T-helper 1 cell treated with Interleukin-12 subunit alpha and Interleukin-12 subunit beta and Interleukin-4 antibody, amounts not matched to agents 30 ng/mL and 1 ng/mL, for 36 hours (primary cell): ENCODE results near the gene RAI14. TPM values are rescaled to one million over a fixed set of nuclear protein-coding genes. Genes with fewer than 3 reads are reported as not detected.
"Not testable (repeated sequence)": the region's sequence is repeated elsewhere in the genome, so short reads cannot be mapped to it uniquely, and the experiment has no call there.

Source experiments
- intact Hi-C: fragments of 100-400 bp; cut with micrococcal nuclease; formaldehyde crosslinking; loops from one replicate; pipeline ENCODE4 v1.15.1; 2024
- total RNA-seq: library from RNA; stranded (reverse); gene quantifications from 2 replicates; pipeline ENCODE4 v1.2.3, GENCODE V29; 2022

The RAI14 gene
- total RNA-seq, 1 donor from 2014 or later = 0.88 TPM

DNA sequence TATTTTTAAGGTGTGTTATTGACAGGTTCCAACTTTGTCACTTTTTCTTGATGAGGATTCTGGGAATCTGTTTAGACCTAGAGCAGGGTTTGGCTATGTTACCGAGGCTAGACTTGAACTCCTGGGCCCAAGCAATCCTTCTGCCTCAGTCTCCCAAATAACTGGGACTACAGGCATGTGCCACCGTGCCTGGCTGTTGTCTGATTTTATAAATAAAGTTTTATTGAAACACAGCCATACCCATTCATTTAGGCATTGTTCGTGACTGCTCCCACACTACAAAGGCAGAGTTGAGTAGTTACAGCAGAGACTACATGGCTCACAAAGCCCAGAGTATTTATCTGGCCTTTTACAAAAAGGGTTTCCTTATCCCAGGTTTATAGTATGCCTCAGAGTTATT, 102.4 kb downstream of the RAI14 start:
- intact Hi-C loops = no loop called here

DNA sequence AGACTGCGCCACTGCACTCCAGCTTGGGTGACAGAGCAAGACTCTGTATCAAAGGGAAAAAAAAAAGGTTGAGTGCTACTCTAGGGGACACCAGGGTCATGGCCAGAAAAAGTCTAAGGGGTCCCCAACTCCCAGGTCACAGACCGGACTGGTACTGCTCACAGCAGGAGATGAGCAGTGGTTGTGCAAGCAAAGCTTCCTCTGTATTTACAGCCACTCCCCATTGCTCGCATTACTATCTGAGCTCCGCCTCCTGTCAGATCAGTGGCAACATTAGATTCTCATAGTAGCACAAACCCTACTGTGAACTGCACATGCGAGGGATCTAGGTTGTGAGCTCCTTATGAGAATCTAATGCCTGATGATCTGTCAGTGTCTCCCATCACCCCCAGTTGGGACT, 103.1 kb downstream of the RAI14 start:
- intact Hi-C loops = not testable (repeated sequence)

DNA sequence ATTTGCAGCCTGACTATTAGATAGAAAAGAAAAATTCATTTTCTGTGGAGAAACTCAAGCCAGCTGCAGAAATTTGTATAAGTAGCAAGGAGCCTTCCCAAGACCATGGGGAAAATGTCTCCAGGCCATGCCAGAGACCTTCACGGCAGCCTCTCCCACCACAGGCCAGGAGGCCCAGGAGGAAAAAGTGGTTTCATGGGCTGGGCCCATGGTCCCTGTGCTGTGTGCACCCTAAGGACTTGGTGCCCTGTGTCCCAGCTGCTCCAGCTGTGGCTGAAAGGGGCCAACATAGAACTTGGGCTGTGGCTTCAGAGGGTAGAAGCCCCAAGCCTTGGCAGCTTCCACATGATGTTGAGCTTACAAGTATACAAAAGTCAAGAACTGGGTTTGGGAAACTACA, 109.5 kb downstream of the RAI14 start:
- intact Hi-C loops = no loop called here

DNA sequence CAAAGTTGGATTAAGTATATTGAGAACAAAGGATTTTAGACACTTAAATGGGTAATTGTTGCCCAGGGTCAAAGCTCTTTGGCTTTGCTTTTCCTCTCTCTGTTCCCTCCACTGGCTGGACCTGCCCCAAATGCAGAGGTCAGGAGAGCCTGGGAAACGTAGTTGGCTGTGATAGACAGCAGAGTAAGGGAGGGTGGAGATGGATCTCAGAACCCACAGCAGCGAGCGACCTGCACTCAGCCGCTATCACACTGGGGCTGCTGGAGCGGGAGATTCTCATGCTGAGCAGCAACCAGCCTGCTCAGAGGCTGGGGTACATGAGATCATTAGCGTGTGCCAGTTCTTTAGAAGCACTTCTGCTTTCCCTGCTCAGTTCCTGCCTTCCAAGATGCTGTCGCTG, 111.1 kb downstream of the RAI14 start:
- intact Hi-C loops = no loop called here

DNA sequence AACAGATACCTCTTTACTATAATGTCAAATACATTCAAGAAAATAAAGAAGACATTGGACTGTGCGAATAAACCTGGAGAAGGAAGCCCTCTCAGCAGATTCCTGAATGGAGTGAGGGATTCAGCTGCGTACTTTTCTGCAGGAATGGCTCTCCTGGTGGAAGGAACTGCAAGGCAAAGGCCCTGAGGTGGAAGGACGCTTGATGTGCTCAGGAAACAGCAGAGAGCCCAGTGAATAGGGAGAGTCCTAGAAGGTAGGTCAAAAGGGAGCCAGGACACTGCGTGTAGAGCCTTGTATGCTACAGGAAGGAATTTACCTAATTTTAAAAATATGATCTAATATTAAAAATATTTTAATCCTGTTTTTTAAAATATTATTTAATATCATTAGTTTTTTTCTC, 114.4 kb downstream of the RAI14 start:
- intact Hi-C loops = no loop called here

DNA sequence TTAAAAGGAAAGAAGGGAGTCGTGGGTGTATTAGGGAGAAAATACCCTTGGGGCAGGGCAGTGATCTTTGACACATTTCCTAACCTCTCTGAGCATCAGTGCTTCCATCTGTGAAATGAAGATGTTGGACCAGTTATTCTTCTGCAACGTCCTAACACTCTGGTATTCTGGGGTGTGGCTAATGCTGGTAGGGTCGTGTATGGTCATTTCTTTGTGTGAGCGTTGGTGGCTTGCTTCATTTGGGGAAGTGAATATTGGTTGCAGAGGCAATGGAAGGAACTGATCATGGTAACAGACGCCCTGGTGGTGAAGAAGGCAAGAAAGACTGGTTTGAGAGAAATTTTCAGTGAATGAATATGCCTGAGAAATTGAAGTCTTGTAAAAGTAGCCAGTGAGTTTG, 114.9 kb downstream of the RAI14 start:
- intact Hi-C loops = no loop called here

DNA sequence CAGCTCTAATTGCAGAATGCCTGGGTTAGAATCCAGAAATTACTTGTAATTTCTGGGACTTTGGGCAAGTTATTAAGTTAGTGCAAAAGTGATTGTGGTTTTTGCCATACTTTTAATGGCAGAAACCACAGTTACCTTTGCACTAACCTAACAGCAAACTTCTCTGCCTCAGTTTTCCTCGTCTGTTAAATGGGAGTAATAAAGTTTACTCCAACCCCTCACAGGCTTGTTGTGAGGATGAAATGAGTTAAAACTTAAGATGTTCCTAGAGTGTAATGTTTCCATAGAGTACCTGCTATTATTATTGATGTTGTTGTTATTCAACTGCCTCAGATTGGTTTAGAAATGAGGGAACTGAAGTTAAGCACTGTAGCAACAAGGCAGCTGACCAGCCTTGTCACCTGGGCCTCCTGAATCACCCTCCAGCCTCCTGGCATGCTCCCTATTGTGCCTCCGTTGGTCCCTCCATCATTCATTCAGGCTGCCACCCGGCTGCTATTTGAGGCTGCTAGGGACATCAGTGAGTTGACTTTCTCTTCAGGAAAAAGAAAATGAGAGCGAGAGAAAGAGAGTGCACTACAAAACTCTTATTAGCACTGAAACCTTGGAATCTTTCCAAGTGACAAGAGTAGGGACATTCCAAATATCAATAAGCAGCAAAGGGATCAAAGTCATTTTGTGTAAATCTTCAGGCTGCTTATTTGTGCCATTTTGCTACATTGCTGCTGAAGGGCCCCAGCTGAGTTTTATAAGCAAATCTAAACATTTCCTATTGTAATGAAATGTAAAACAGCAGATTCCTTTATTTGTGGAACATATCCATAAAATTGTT, 116.4 kb downstream of the RAI14 start:
- intact Hi-C loops = no loop called here

DNA sequence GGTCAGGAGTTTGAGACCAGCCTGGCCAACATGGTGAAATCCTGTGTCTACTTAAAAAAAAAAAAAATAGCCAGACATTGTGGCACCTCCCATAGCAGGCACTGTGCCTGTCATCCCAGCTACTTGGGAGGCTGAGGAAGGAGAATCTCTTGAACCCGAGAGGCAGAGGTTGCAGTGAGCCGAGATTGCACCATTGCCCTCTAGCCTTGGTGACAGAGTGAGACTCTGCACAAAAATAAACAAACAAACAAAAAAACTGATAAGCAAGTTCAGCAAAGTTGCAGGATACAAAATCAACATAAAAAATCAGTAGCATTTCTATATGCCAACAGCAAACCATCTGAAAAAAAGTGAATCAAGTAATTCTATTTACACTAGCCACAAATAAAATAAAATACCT, 118.0 kb downstream of the RAI14 start:
- intact Hi-C loops = no loop called here

DNA sequence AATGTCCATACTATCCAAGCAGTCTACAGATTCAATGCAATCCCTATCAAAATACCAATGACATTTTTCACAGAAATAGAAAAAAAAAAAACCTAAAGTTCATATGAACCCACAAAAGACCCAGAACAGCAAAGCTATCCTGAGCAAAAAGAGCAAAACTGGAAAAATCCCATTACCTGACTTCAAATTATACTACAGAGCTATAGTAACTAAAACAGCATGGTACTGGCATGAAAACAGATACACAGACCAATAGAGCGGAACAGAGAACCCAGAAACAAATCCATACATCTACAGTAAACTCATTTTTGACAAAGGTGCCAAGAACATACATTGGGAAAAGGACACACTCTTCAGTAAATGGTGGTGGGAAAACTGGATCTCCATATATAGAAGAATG, 118.5 kb downstream of the RAI14 start:
- intact Hi-C loops = not testable (repeated sequence)

DNA sequence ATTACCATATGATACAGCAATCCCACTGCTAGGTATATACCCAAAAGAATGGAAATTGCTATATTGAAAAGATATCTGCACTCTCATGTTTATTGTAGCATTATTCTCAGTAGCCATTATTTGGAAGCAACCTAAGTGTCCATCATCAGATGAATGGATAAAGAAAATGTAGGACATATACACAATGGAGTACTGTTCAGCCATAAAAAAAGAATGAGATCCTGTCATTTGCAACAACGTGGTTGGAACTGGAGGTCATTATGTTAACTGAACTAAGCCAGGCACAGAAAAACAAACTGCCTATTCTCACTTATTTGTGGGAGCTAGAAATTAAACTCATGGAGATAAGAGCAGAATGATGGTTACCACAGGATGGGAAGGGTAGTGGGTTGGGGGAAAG, 119.8 kb downstream of the RAI14 start:
- intact Hi-C loops = no loop called here

DNA sequence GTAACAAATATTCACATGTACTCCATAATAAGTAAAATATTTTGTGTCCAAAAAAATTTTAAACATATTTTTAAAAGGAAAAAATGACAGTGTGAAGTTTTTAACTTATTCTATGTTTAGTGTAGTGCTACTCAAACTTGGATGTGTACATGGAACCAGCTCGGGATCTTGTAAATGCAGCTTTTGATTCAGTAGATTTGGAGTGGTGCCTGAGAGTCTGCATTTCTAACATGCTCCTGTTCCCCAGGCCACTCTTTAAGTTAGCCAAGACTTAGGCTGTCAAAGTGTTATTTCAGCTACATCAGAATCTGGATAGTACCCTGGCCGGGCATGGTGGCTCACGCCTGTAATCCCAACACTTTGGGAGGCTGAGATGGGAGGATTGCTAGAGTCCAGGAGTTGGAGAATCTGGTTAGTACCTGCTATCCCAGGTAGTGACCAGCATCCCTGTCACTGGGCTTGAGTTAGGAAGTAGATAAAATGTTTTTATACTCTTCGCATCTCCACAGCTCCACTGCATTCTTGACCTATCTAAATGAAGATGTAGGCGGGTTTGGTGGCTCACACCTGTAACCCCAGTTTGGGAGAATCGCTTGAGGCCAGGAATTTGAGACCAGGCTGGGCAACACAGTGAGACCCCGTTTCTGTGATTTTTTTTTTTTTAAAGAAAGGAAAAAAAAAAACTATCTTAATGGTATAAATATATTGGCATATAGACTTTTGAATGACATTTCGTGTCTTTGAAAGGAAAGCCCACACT, 122.1 kb downstream of the RAI14 start:
- intact Hi-C loops = no loop called here

DNA sequence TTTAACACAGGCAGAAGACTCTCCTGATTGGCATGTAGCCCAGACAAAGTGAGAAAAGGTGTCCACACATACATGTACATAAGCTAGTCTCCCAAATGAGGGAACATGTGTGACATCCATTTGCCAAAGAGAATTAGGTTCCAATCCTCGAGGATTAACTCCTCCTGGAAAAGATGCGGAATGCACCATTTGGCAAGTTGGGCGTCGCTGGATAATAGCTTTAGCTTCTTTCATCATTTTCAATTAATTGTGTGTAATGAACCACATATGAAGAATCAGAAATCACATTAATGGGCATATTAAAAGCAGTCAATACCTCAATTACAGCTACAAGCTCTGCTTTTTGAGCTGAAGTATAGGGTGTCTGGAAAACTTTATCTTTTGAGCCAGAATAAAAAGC, 127.8 kb downstream of the RAI14 start:
- intact Hi-C loops = not testable (repeated sequence)

DNA sequence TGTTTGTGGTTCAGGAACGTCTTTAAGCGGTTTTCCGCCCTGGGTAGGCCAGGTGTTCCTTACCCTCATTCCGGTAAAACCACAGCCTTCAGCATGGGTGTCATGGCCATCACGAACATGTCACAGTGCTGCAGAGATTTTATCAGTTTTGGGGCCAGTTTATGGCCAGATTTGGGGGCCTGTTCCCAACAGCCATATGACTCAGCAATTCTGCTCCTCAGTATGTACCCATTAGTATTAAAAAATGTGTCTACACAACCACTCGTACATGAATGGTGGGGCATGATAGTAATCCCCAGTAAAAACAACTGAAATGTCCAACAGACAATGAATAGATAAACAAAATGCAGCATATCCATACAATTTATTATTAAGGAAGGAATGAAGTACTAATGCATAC, 130.9 kb downstream of the RAI14 start:
- intact Hi-C loops = no loop called here

DNA sequence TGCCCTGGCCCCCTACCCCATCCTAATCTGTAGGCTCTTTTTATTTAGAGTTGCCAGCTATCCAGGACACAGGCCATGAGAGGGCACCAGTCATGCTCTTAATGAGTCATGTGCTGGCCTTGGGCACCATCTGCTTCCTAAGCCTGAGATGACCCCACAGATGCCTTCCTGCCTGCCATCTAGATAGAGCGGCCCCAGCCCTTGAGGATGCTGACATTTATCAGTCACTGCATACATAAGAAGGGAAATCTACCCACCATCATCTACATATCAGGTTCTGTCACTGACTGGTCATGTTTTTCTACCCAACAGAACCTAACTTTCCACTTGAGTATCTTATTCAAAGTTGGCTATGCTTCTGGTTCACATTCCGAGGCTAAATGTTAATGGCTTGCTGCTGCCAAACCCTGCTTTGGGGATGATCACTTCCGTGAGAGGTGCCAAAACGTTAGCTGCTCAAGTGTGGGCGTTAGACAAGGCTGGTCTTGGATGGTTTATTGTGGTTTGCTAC, 132.9 kb downstream of the RAI14 start:
- intact Hi-C loops = no loop called here

DNA sequence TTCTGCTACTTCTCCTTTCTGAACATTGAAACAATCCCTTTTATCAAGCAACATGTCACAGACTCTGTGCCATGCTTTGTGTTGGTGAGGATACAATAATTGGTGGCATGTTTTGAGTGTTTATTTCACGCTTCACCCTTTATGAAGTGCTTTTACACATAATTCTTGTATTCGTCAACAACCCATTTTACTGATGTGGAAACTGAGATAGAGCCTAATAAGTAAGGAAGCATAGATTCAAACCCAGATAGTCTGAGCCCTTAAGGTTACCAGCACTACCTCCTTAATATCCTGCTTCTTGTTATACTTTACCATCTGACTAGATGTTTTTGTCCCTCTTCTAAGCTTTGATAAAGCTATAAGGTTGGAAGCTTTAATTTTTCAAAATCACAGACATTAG, 133.5 kb downstream of the RAI14 start:
- intact Hi-C loops = no loop called here

DNA sequence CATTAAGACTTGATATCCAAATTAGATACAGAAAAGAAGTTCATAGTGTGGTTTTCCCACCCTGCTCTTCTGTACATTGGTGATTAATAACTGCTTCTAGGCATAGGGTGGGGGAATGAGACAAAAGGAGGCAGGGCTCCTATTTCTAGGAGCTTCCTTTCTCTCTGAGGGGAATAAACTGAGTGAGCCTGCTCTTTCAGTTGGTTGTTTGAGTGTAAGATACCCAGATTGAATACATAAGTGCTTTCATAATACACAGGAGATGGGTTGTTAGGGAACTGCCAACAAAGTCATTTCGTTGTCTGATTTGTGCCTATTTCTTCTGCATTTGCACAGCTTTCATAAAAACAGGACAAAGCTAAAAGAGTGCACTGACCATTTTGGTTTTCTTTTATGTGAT, 133.9 kb downstream of the RAI14 start:
- intact Hi-C loops = no loop called here

DNA sequence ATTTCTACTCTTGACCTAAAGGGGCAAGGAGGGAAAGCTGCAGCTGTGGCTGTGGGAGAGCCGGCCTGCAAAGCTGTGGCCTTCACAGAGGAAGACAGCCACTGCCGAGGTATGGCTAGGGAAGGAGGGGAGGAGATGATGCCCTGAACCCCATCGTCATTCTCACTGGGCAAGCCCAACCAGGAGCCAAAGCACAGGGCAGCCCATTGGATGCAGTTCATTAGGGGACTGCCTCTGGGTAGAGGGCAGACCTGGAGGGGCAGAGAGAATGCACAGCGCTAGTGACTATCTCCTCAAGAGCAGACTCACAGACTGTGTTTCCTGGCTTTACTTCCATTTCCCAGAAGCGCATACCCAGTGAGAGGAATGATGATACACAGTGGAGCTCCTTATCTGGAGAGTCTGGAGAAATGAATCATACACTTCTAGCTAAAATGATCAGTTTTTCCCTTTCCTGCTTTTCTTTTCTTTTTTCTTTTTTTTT, 135.7 kb downstream of the RAI14 start:
- intact Hi-C loops = no loop called here

DNA sequence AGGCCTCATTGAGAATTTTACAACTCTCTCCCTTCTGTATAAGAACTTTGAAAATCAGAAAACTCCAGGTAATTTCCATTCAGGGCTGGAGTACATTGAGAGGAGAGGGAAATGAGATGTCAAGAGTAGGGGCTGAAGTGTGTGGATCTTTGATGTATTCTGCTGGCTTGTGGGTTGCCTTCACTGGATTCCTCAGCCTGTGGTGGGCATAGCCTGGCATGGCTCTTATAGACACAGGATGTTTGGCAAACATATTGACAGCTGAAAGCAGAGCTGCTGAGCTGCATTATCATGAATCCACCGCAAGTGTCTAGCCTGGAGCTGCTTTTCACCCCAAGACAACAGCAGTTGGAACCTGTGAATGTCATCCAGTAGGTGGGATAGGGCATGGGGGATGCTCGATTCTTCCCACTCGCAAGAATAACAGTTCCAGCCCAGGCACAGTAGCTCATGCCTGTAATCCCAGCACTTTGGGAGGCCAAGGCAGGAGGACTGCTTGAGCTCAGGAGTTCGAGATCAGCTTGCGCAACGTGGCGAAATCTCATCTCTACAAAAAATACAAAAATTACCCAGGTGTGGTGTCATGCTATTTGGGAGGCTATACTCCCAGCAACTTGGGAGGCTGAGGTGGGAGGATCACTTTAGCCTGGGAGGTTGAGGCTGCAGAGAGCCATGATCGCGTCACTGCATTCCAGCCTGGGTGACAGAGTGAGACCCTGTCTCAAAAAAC, 146.9 kb downstream of the RAI14 start:
- intact Hi-C loops = no loop called here

DNA sequence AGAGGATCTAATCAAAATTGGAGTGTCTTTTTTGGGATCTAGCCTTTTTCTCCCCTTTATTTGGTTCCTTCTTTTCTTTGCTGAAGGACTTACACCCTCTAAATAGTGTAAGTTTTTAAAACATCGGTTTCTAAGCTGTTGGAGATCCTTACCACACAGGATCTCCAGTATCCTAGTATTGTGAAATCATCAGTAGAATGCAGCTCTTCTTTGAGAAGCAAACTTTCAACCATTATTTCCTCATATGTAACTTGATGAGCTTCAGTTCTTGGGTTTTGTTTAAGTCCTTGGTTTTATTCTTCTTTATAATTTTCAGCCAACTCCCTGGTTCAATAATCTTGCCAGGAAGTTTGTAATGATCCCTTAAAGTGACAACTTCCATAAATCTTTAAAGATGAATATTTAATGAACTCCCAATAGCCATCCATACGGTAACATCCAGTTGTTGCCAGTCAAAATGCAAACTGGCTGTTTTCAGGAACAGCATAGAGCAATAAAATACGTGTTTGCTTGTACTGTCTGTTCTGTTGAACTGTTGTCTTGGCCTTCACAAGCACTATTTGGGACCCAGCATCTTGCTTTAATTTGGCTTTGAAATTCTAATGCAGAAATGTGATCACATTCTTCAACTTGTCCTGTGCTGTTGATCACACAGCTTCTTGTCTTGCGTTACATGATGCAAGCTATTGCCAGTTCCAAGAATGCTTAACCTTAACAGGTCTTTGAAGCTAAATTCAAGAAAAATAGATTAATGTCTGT, 148.0 kb downstream of the RAI14 start:
- intact Hi-C loops = no loop called here

DNA sequence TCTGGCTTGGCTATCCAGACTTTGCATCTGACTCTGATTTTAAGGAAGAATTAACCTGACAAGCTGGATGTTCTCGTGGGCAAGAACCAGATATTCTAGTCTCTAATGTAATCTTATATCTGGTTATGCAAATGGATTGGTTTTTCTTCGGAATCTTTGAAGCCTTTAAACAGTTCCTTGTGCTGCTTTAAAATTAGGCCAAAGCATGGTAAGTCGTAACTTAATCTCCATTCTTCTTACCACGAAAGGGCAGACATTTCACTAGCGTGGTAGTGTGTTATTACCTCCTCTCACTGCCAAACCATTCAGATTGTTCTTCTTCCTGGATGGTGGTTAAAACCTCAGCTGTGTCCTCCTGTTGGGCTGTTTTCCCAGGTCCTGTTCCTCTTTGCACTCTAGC, 148.8 kb downstream of the RAI14 start:
- intact Hi-C loops = no loop called here

DNA sequence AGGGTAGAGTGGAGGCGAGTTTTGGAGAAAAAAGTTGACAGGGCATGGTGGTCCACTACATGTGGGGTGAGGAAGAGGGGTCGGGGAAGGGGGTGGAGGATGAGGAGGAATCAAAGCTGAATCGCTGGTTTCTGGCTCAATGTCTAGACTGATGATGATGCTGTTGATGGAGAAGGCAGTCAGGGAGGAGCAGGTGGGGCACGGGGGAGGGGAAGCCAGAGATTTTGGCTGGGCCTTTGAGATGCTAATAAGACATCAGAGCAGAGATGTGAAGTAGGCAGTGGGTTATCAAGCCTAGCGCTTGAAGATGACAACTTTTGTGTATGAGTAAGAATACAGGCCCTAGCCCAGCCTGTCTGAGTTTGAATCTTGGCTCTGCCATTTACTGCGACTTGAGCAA, 150.4 kb downstream of the RAI14 start:
- intact Hi-C loops = no loop called here
